Spinal cord (tissue), 4 donors: ENCODE data around the gene OOSP2. TPM values are rescaled to one million over a fixed set of nuclear protein-coding genes. Genes with fewer than 3 reads are reported as not detected.

Source experiments
- polyA plus RNA-seq, 2 donors: library from polyadenylated mRNA; unstranded; fragments of 120-200 nt; gene quantifications; one replicate each; pipeline ENCODE4 v1.2.1, GENCODE V29; 2013; ENCODE audit not compliant: insufficient read length in 2 of 2
- total RNA-seq, 2 donors: library from RNA; depleted of rRNA in 1 of 2; stranded (reverse); fragments of 120-200 nt in 1 of 2; fragments of >200 nt in 1 of 2; gene quantifications; one replicate each; pipeline versions ENCODE4 v1.2.3 to v1.2.4, GENCODE V29; 2013 to 2014

OOSP2 gene
- total and polyA plus RNA-seq, 4 donors = not detected

Other genes starting within 250 kb of the OOSP2 start
- gene MRPL16, start 229.6 kb upstream of the OOSP2 start, total RNA-seq = 10 to 100 TPM; 26.6 to 54.1 TPM
- gene MRPL16, start 229.6 kb upstream of the OOSP2 start, polyA plus RNA-seq = 10 to 100 TPM; 40.5 to 50.0 TPM
- not detected for gene CBLIF, start 194.9 kb upstream of the OOSP2 start, total RNA-seq
- gene CBLIF, start 194.9 kb upstream of the OOSP2 start, polyA plus RNA-seq = not detected
- gene TCN1, start 173.9 kb upstream of the OOSP2 start, total RNA-seq = 1 to 10 TPM in 1 of 2 donors, not detected in 1; 7.0 TPM
- not detected for gene TCN1, start 173.9 kb upstream of the OOSP2 start, polyA plus RNA-seq
- not detected for gene OOSP3, start 161.6 kb upstream of the OOSP2 start, total RNA-seq
- gene OOSP3, start 161.6 kb upstream of the OOSP2 start, polyA plus RNA-seq = not detected
- gene OOSP1, start 102.0 kb upstream of the OOSP2 start, total RNA-seq = not detected
- gene OOSP1, start 102.0 kb upstream of the OOSP2 start, polyA plus RNA-seq = not detected
- not detected for gene OOSP4A, start 76.4 kb upstream of the OOSP2 start, total RNA-seq
- not detected for gene OOSP4A, start 76.4 kb upstream of the OOSP2 start, polyA plus RNA-seq
- not detected for gene OOSP4B, start 23.2 kb upstream of the OOSP2 start, total RNA-seq
- not detected for gene OOSP4B, start 23.2 kb upstream of the OOSP2 start, polyA plus RNA-seq
- gene MS4A3, start 16.3 kb downstream of the OOSP2 start, total RNA-seq = 10 to 100 TPM in 1 of 2 donors, under 1 TPM in 1; 0.72 to 29.5 TPM
- gene MS4A3, start 16.3 kb downstream of the OOSP2 start, polyA plus RNA-seq = under 1 TPM in 1 of 2 donors, not detected in 1; 0.93 TPM
- 1 to 10 TPM in 1 of 2 donors, under 1 TPM in 1; 0.39 to 1.2 TPM for gene MS4A2, start 48.3 kb downstream of the OOSP2 start, total RNA-seq
- gene MS4A2, start 48.3 kb downstream of the OOSP2 start, polyA plus RNA-seq = under 1 TPM in 1 of 2 donors, not detected in 1; 0.20 TPM
- gene MS4A6A, start 142.7 kb downstream of the OOSP2 start, total RNA-seq = 10 to 100 TPM; 29.8 to 36.4 TPM
- 1 to 10 TPM; 3.7 to 7.1 TPM for gene MS4A6A, start 142.7 kb downstream of the OOSP2 start, polyA plus RNA-seq
- 1 to 10 TPM in 1 of 2 donors, under 1 TPM in 1; 0.50 to 1.5 TPM for gene MS4A4E, start 202.7 kb downstream of the OOSP2 start, total RNA-seq
- 1 to 10 TPM; 1.0 to 1.9 TPM for gene MS4A4E, start 202.7 kb downstream of the OOSP2 start, polyA plus RNA-seq
- 10 to 100 TPM in 1 of 2 donors, 1 to 10 TPM in 1; 9.0 to 11.0 TPM for gene MS4A4A, start 240.3 kb downstream of the OOSP2 start, total RNA-seq
- gene MS4A4A, start 240.3 kb downstream of the OOSP2 start, polyA plus RNA-seq = 1 to 10 TPM; 2.3 to 4.1 TPM